ENCODE results near the gene TJP1.

GRCh38 chr15:29756358-29757267 is 65.7 kb downstream of the TJP1 start:
- TF ChIP-seq CTCF (IDR thresholded peaks at IDR 0.05) (no peak), EZH2 (IDR thresholded peaks at IDR 0.05; ENCODE audit: borderline replicate concordance, insufficient read depth, low read depth, low read length, poor library complexity, severe bottlenecking) (no peak)

Measured in B cell (primary cell).